Measurements from ENCODE around the gene GRIN3B. TPM values are rescaled to one million over a fixed set of nuclear protein-coding genes. Genes with fewer than 3 reads are reported as not detected.

GRIN3B gene
- total and polyA plus RNA-seq, 2 of the 8 experiments (the other 6 are each of a cell fraction or from before 2014, with no cell fraction given): 0.45 to 1.0 TPM

DNA sequence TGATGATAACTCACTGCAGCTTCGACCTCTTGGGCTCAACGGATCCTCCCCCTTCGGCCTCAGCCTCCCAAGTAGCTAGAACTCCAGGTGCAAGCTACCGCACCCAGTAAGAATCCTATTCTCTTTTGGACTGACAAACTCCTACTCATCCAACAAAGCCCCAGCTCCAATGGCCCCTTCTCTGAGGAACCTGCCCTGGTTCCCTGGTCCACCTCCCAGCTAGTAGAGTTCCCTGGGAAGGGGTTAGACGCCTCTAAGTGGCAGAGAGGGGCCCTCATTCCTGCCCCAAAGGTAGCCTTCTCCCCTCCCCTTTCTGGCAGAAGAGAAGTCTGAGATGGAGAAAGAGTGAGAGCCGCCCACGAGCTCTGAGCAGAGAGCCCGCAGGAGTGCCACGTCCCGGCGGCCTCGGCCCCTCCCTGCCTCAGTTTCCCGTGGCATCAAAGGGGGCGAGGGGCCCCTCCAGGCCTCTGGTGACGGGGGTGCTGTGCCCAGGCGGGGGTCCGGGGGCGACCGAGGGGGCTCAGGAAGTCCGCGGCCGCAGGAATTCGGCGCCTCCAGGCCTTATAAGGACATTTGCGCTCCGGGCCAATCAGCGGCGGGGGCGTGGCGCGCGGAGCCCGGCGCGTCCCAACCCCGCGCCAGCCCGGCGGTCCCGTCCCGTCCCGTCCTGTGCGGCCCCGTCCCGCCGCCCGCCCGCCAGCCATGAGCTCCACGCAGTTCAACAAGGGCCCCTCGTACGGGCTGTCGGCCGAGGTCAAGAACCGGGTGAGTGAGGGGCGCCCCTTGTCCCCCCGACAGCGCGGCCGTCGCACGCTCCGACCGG is 26.0 kb downstream of the GRIN3B start, which contains the start of gene CNN2 (continued):
- no peak; the same call in 1 of the 2 replicates for TF ChIP-seq MAX (IDR thresholded peaks at IDR 0.05)
- peak; percentile 56; the same call in 1 of the 2 replicates for TF ChIP-seq KDM1A (IDR thresholded peaks at IDR 0.05; ENCODE audit: borderline replicate concordance, low read length)
- TF ChIP-seq SP2 (IDR thresholded peaks at IDR 0.05; ENCODE audit: low read length): no peak
- no peak for TF ChIP-seq SIX5 (IDR thresholded peaks at IDR 0.05; ENCODE audit: low read depth, low read length)
- TF ChIP-seq SP1 (IDR thresholded peaks at IDR 0.05; ENCODE audit: low read depth, low read length): 0 out of 2 replicates have a peak, but pooled peaks have one; percentile 17
- no peak for TF ChIP-seq RAD21 (IDR thresholded peaks at IDR 0.05 in 1 of 2, conservative IDR thresholded peaks at IDR 0.05 in 1 of 2; ENCODE audit: low read depth in 2 of 2, low read length in 2 of 2)
- no peak for TF ChIP-seq FOSL1 (IDR thresholded peaks at IDR 0.05; ENCODE audit: insufficient read depth, low read depth, low read length)
- no peak; the same call in 1 of the 2 replicates for TF ChIP-seq TBP (IDR thresholded peaks at IDR 0.05; ENCODE audit: low read depth, low read length)
- TF ChIP-seq RFX5 (IDR thresholded peaks at IDR 0.05; ENCODE audit: borderline replicate concordance, low read depth, low read length): no peak
- TF ChIP-seq KDM5A (IDR thresholded peaks at IDR 0.05; ENCODE audit: low read length): no peak
- no peak for TF ChIP-seq SIRT6 (IDR thresholded peaks at IDR 0.05; ENCODE audit: low read length)
- TF ChIP-seq RXRA (IDR thresholded peaks at IDR 0.05; ENCODE audit: insufficient read depth, low read depth, low read length): no peak
- no peak for TF ChIP-seq JUND (IDR thresholded peaks at IDR 0.05; ENCODE audit: low read length)
- TF ChIP-seq SP4 (IDR thresholded peaks at IDR 0.05; ENCODE audit: low read length): no peak
- TF ChIP-seq ZNF274 (IDR thresholded peaks at IDR 0.05; ENCODE audit: borderline replicate concordance, extremely low read depth, low read length): no peak
- TF ChIP-seq BCL11A (IDR thresholded peaks at IDR 0.05; ENCODE audit: low read depth in 2 of 2, low read length in 2 of 2): no peak
- peak in 1 of 2 experiments; percentile 83; a peak in 1 of 3 replicates for TF ChIP-seq EP300 (IDR thresholded peaks at IDR 0.05; ENCODE audit: borderline replicate concordance in 1 of 2, low read depth in 2 of 2, low read length in 2 of 2)

Measured in H1 (cell line).